Endothelial cell of umbilical vein (primary cell): ENCODE measurements around the gene SPRYD4. TPM values are rescaled to one million over a fixed set of nuclear protein-coding genes. Genes with fewer than 3 reads are reported as not detected.
A peak's percentile ranks its signal among the peaks of the same experiment; 100 is the strongest.

ENCODE experiments used
- Bru-seq: library from RNA; stranded (reverse); fragments of 400-500 nt; gene quantifications from one replicate; lab custom pipeline; 2021; lab: Mats Ljungman, UMichigan
- BruChase-seq, 2 experiments: library from RNA; stranded (reverse); fragments of 400-500 nt; gene quantifications; one replicate each; lab custom pipeline; 2021; lab: Mats Ljungman, UMichigan
- BruUV-seq: library from RNA; stranded (reverse); fragments of 400-500 nt; replicated peaks from 2 replicates; lab custom pipeline; 2021; lab: Mats Ljungman, UMichigan
- CTCF ChIA-PET: fragments of 300-600, 350-600 bp; sonication (Branson Sonifier 250); formaldehyde crosslinking; loops from one replicate; lab custom pipeline; 2021; ENCODE audit warnings: antibody characterized with exemption, inconsistent platforms; lab: Charles Lee
- POLR2A ChIA-PET: fragments of 300-600, 350-600 bp; sonication (Branson Sonifier 250); formaldehyde crosslinking; loops from one replicate; lab custom pipeline; 2021; ENCODE audit warnings: antibody characterized with exemption, inconsistent platforms; lab: Charles Lee
- DNase-seq: peaks from one replicate; pipeline ENCODE4 v3.0.0-alpha.2; 2011; ENCODE audit warnings: low read depth, low spot score
- FAIRE-seq: peaks from 2 replicates; lab custom pipeline; 2011; peaks lifted over from hg19 to GRCh38; lab: Jason Lieb, UNC
- H2AFZ ChIP-seq: 2 replicates; pipeline ENCODE4 v1.6.0; 2012; ENCODE audit warnings: low read depth, low read length, control low read depth, inconsistent platforms
- H3K27ac ChIP-seq: 2 replicates; pipeline ENCODE4 v1.5.1; 2011; ENCODE audit warnings: low read depth, mild to moderate bottlenecking, control low read depth, low read length, moderate library complexity; ENCODE audit not compliant: insufficient read depth
- H3K27me3 ChIP-seq, 2 experiments: 2 replicates each; pipeline versions ENCODE4 v1.6.0 to v1.6.1; 2011; ENCODE audit warnings: low read length in 2 of 2, mixed read lengths in 1 of 2; ENCODE audit not compliant: control insufficient read depth in 2 of 2, insufficient read depth in 2 of 2
- H3K36me3 ChIP-seq, 2 experiments: 2 replicates in 1 of 2; 3 replicates in 1 of 2; pipeline ENCODE4 v1.5.1; 2011; ENCODE audit warnings: low read length in 2 of 2, mild to moderate bottlenecking in 1 of 2, moderate library complexity in 1 of 2; ENCODE audit not compliant: control insufficient read depth in 2 of 2, insufficient read depth in 2 of 2; ENCODE audit errors: extremely low read depth in 1 of 2
- H3K4me1 ChIP-seq: 3 replicates; pipeline ENCODE4 v1.5.1; 2011; ENCODE audit warnings: mild to moderate bottlenecking, low read length; ENCODE audit not compliant: control insufficient read depth, insufficient read depth; ENCODE audit errors: extremely low read depth
- H3K4me2 ChIP-seq: 2 replicates; pipeline ENCODE4 v1.6.1; 2011; ENCODE audit warnings: low read length, control low read depth, mixed read lengths; ENCODE audit not compliant: insufficient read depth
- H3K4me3 ChIP-seq, 3 experiments: fragments of 200-600 bp in 1 of 3; sonication (generic), shearing (Covaris generic) in 1 of 3; replicated peaks in 1 of 3; 2 replicates each; pipeline ENCODE4 v1.5.1; 2011 to 2016; ENCODE audit warnings: control low read depth in 3 of 3, low read length in 3 of 3, mild to moderate bottlenecking in 2 of 3, inconsistent platforms in 1 of 3, low read depth in 1 of 3, moderate library complexity in 1 of 3; ENCODE audit not compliant: insufficient read depth in 1 of 3
- H3K79me2 ChIP-seq: 2 replicates; pipeline ENCODE4 v1.6.0; 2012; ENCODE audit warnings: low read length, inconsistent platforms; ENCODE audit not compliant: control insufficient read depth, insufficient read depth
- H3K9ac ChIP-seq: replicated peaks from 2 replicates; pipeline ENCODE3; 2011; ENCODE audit warnings: low read length, control low read depth; ENCODE audit not compliant: insufficient read depth; ENCODE audit errors: extremely low read depth
- H3K9me1 ChIP-seq: replicated peaks from 3 replicates; pipeline ENCODE4 v1.6.0; 2011; ENCODE audit warnings: mild to moderate bottlenecking, low read length; ENCODE audit not compliant: control insufficient read depth, insufficient read depth; ENCODE audit errors: extremely low read depth
- H3K9me3 ChIP-seq: replicated peaks from 2 replicates; pipeline ENCODE4 v1.5.1; 2012; ENCODE audit warnings: low read length, inconsistent platforms; ENCODE audit not compliant: control insufficient read depth, insufficient read depth
- H4K20me1 ChIP-seq: replicated peaks from 2 replicates; pipeline ENCODE3; 2011; ENCODE audit warnings: mild to moderate bottlenecking, low read length; ENCODE audit not compliant: control insufficient read depth, insufficient read depth; ENCODE audit errors: extremely low read depth
- CTCF ChIP-seq, 2 donors: IDR thresholded peaks; 1 replicate in 1 of 2; 2 replicates in 1 of 2; pipeline ENCODE4 v1.5.1; 2011; ENCODE audit warnings: low read length in 2 of 2, mild to moderate bottlenecking in 2 of 2, moderate library complexity in 2 of 2, control low read depth in 1 of 2, inconsistent platforms in 1 of 2, low read depth in 1 of 2; ENCODE audit not compliant: insufficient read depth in 1 of 2; ENCODE audit errors: extremely low read depth in 1 of 2
- EZH2 ChIP-seq: IDR thresholded peaks from 2 replicates; pipeline ENCODE4 v1.6.1; 2012; ENCODE audit warnings: borderline replicate concordance, low read depth, mild to moderate bottlenecking, moderate library complexity, low read length, inconsistent platforms; ENCODE audit not compliant: severe bottlenecking
- FOS ChIP-seq: IDR thresholded peaks from 2 replicates; pipeline ENCODE4 v1.6.1; 2011; ENCODE audit warnings: mild to moderate bottlenecking, low read length, moderate library complexity, borderline replicate concordance; ENCODE audit not compliant: insufficient read depth
- GATA2 ChIP-seq: IDR thresholded peaks from 2 replicates; pipeline ENCODE4 v1.7.0; 2011; ENCODE audit warnings: low read depth, mild to moderate bottlenecking, moderate library complexity, mixed read lengths, low read length; ENCODE audit not compliant: insufficient read length, insufficient read depth
- JUN ChIP-seq: IDR thresholded peaks from 2 replicates; pipeline ENCODE4 v1.6.1; 2011; ENCODE audit warnings: borderline replicate concordance, low read depth; ENCODE audit not compliant: insufficient read length, insufficient read depth
- MAX ChIP-seq: IDR thresholded peaks from 2 replicates; pipeline ENCODE4 v1.6.1; 2011; ENCODE audit not compliant: insufficient read depth, insufficient read length
- MYC ChIP-seq: IDR thresholded peaks from one replicate; pipeline ENCODE4 v1.6.1; 2011; ENCODE audit warnings: mild to moderate bottlenecking, low read depth, low read length
- POLR2A ChIP-seq: IDR thresholded peaks from 2 replicates; pipeline ENCODE4 v1.6.1; 2012; ENCODE audit warnings: low read depth, mild to moderate bottlenecking, control low read depth, low read length
- POLR2AphosphoS5 ChIP-seq: IDR thresholded peaks from 2 replicates; pipeline ENCODE4 v1.6.1; 2012; ENCODE audit warnings: low read depth, mild to moderate bottlenecking, control low read depth, low read length, moderate library complexity; ENCODE audit not compliant: insufficient read depth
- dilution Hi-C: fragments of 300-500 bp; cut with MboI; formaldehyde crosslinking; loops from one replicate; pipeline ENCODE4 v1.15.0; 2019; ENCODE audit warnings: low sequenced_read_pairs; ENCODE audit not compliant: extremely low pct_ligation_motif_present
- intact Hi-C: fragments of 100-400 bp; cut with micrococcal nuclease; formaldehyde crosslinking; loops from one replicate; pipeline ENCODE4 v1.10.0; 2022
- long read RNA-seq: library from polyadenylated mRNA; stranded (forward); transcript quantifications from one replicate; pipeline ENCODE4 v2.0.0, GENCODE V29; 2021
- polyA minus RNA-seq, 3 experiments: library from RNA; depleted of rRNA, polyadenylated mRNA; stranded (reverse); fragments of >200 nt; gene quantifications; 1 replicate in 1 of 3; 2 replicates in 2 of 3; pipeline ENCODE4 v1.2.3, GENCODE V29; 2011
- polyA plus RNA-seq, 4 experiments: library from polyadenylated mRNA; depleted of rRNA in 3 of 4; stranded (reverse) in 3 of 4; unstranded in 1 of 4; fragments of >200 nt; gene quantifications; 2 replicates each; pipeline versions ENCODE4 v1.2.1 to v1.2.3, GENCODE V29; 2011 to 2012; ENCODE audit warnings: missing spikeins in 1 of 4
- total RNA-seq: library from RNA; stranded (reverse); gene quantifications from 2 replicates; pipeline ENCODE4 v1.2.3, GENCODE V29; 2021

The SPRYD4 gene
- total RNA-seq: 3.4 and 3.5 TPM in 2 replicates
- polyA plus RNA-seq: 3.8 and 4.0 TPM in 2 replicates
- polyA plus RNA-seq (2011; cell fraction: cytosol; rRNA removed): 2.7 and 2.8 TPM in 2 replicates
- 4.2 and 4.7 TPM in 2 replicates for polyA plus RNA-seq (2011; cell fraction: nucleus; rRNA removed)
- polyA plus RNA-seq (2012): 1.9 and 2.1 TPM in 2 replicates
- 4.7 and 5.5 TPM in 2 replicates for polyA minus RNA-seq
- polyA minus RNA-seq (2011; cell fraction: cytosol; rRNA and poly(A)+ RNA removed): 1.4 TPM
- 4.5 and 6.3 TPM in 2 replicates for polyA minus RNA-seq (2011; cell fraction: nucleus; rRNA and poly(A)+ RNA removed)
- percentile 76 among the genes with signal in this experiment for Bru-seq, nascent RNA
- percentile 69 among the genes with signal in this experiment for BruChase-seq, experiment 1, labeled RNA remaining after a 6-hour chase
- percentile 68 among the genes with signal in this experiment for BruChase-seq, experiment 2, labeled RNA remaining after a 2-hour chase
- long read RNA-seq, full-length matches to known transcripts: 73 of 75 reads
- long read RNA-seq, partial matches to known transcripts: 0 of 75 reads
- long read RNA-seq, other reads (novel, unspliced or antisense): 2 of 75 reads

DNA sequence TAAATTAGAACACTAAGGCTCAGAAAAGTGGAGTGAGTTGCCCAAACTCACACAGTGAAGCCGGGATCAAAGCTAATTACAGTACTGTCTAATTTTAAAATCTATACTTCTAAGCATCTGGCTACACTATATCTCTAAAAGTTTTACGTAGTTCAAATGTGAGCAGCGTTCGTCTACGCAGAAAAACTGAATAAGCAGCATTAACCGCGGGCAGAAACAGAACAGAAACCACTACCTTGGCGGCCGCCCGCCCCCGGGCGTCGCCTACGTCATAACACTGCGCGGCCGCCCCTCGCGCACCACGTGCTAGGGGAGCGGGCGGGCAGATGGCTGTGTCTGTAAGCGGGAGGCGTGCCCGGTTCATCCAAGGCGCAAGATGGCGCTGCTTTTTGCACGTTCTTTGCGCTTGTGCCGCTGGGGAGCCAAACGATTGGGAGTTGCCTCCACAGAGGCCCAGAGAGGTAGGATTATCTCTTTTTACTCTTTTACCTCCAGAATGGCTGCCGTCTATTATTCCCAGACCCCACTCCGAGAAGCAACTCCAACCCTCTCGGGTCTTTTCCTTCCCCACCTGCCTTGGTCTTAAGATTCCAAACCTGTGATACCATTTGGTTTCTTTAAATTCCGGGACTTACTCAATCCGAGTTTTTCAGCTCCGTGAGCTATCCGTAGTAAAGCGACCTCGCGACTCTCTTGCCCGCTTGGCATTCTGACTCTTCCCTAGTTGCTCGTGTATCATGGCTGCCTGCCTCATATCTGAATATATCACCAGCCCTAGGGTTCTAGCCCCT, at the start of gene SPRYD4:
Gene SPRYD4, plus strand, starts transcription at position 363 of the 791 bp plus-strand sequence. Its CDS starts 14 bp downstream, at position 377.
- FAIRE-seq: peak; percentile 93

More for the DNA sequence above, at the start of gene SPRYD4:
- TF ChIP-seq GATA2: no peak
- peak; percentile 99 for TF ChIP-seq MAX
- TF ChIP-seq CTCF (IDR thresholded peaks at IDR 0.05; ENCODE audit: extremely low read depth in 1 of 2, insufficient read depth in 1 of 2, low read depth in 1 of 2, low read length in 2 of 2): peak; percentile 8 to 14
- TF ChIP-seq EZH2: no peak
- no peak for TF ChIP-seq FOS
- TF ChIP-seq JUN: no peak
- TF ChIP-seq POLR2A: peak; percentile 97
- TF ChIP-seq POLR2AphosphoS5: peak; percentile 97
- TF ChIP-seq MYC: peak; percentile 100
- peak within 1 kb of the TSS; percentile 66 to 93 (median 93) for H3K4me3 ChIP-seq
- H3K4me1 ChIP-seq: peaks cover 7% of the 10 kb centered on the region
- no peaks in the 10 kb centered on the region for H3K27me3 ChIP-seq
- POLR2A ChIA-PET: no interaction called here
- no peaks in the 10 kb centered on the region for H4K20me1 ChIP-seq
- peak within 1 kb of the TSS; percentile 53 for H2AFZ ChIP-seq
- CTCF ChIA-PET: no interaction called here
- H3K9me1 ChIP-seq: no peaks in the 10 kb centered on the region
- peak within 1 kb of the TSS; percentile 91 for H3K9ac ChIP-seq
- H3K4me2 ChIP-seq: peak within 1 kb of the TSS; percentile 84
- no peaks in the 10 kb centered on the region for H3K9me3 ChIP-seq
- H3K36me3 ChIP-seq: peaks cover 0 to 4% of the 10 kb centered on the region in 2 experiments
- dilution Hi-C loops (no loop called here), intact Hi-C loops (loop anchor here (1.0 to 2.0 kb wide), 2 partner anchors 20 to 108 kb away; partner anchors contain the start of genes STAT2 and TIMELESS)
- peak within 1 kb of the TSS; percentile 58 for H3K27ac ChIP-seq
- BruUV-seq: TSS peak; percentile 52
- DNase-seq: peak; percentile 92
- peaks cover 13% of the 10 kb centered on the region for H3K79me2 ChIP-seq
